ENCODE data around the gene STOX1.

GRCh38 chr10:68831961-68832455 is 4.7 kb downstream of the STOX1 start:
- TF ChIP-seq CTCF (IDR thresholded peaks at IDR 0.05; ENCODE audit: low read length): no peak
- TF ChIP-seq EZH2 (IDR thresholded peaks at IDR 0.05; ENCODE audit: borderline replicate concordance, low read length): no peak
